HepG2 (cell line): Measurements from ENCODE around the gene ARL15. TPM values are rescaled to one million over a fixed set of nuclear protein-coding genes. Genes with fewer than 3 reads are reported as not detected.

ENCODE experiments used
- ATAC-seq: fragments of 200-7000 bp; cut with Tn5 transposase; 3 replicates; pipeline ENCODE4 v1.9.1; 2020; ENCODE audit warnings: mild to moderate bottlenecking, moderate library complexity
- BruUV-seq: library from RNA; stranded (reverse); fragments of 400-500 nt; replicated peaks from 2 replicates; lab custom pipeline; 2021; lab: Mats Ljungman, UMichigan
- CTCF ChIA-PET: fragments of 300-600 bp; formaldehyde crosslinking; extraction: SDS; loops from one replicate; lab custom pipeline; 2021; ENCODE audit warnings: low total read pairs, inconsistent platforms, low intra/inter-chr PET ratio; lab: Yijun Ruan, JAX
- POLR2A ChIA-PET: fragments of 350-600 bp; sonication (Branson Sonifier 250); formaldehyde crosslinking; loops from one replicate; lab custom pipeline; 2020; ENCODE audit warnings: antibody characterized with exemption, inconsistent platforms; lab: Yijun Ruan, JAX
- DNase-seq: peaks from one replicate; pipeline ENCODE4 v3.0.0-alpha.2; 2015; ENCODE audit warnings: low spot score
- FAIRE-seq: peaks from 3 replicates; lab custom pipeline; 2011; peaks lifted over from hg19 to GRCh38; lab: Jason Lieb, UNC
- H2AFZ ChIP-seq: one replicate; pipeline ENCODE4 v1.6.1; 2011; ENCODE audit warnings: low read length, inconsistent platforms
- H3K27ac ChIP-seq: fragments of 300-600 bp; 3 replicates; pipeline ENCODE4 v1.8.0; 2011; ENCODE audit warnings: mixed run types, mild to moderate bottlenecking, mixed read lengths, low read length, inconsistent platforms; ENCODE audit not compliant: insufficient read depth; ENCODE audit errors: extremely low read length
- H3K27me3 ChIP-seq, 2 experiments: fragments of 200-600 bp in 1 of 2; 2 replicates in 1 of 2; 3 replicates in 1 of 2; pipeline versions ENCODE4 v1.6.0 to v1.8.0; 2011; ENCODE audit warnings: low read length in 2 of 2, mild to moderate bottlenecking in 2 of 2, moderate library complexity in 2 of 2, inconsistent platforms in 1 of 2; ENCODE audit not compliant: insufficient read depth in 2 of 2, control insufficient read depth in 1 of 2
- H3K36me3 ChIP-seq, 2 experiments: fragments of 200-600 bp in 1 of 2; replicated peaks in 1 of 2; 2 replicates in 1 of 2; 3 replicates in 1 of 2; pipeline versions ENCODE4 v1.5.1 to v1.8.0; 2011; ENCODE audit warnings: low read length in 2 of 2, inconsistent platforms in 1 of 2; ENCODE audit not compliant: insufficient read depth in 2 of 2, control insufficient read depth in 1 of 2
- H3K4me1 ChIP-seq: 2 replicates; pipeline ENCODE4 v1.5.1; 2012; ENCODE audit warnings: low read length, inconsistent platforms; ENCODE audit not compliant: insufficient read depth
- H3K4me2 ChIP-seq: 2 replicates; pipeline ENCODE4 v1.6.0; 2011; ENCODE audit warnings: low read depth, low read length, inconsistent platforms
- H3K4me3 ChIP-seq, 3 experiments: fragments of 200-600 bp in 1 of 3; sonication (generic), shearing (Covaris generic) in 1 of 3; replicated peaks in 1 of 3; 2 replicates each; pipeline ENCODE4 v1.5.1; 2011 to 2016; ENCODE audit warnings: low read length in 3 of 3, inconsistent platforms in 2 of 3, low read depth in 2 of 3, mild to moderate bottlenecking in 2 of 3, control low read depth in 1 of 3, mixed read lengths in 1 of 3; ENCODE audit not compliant: insufficient read depth in 1 of 3
- H3K79me2 ChIP-seq: one replicate; pipeline ENCODE4 v1.6.1; 2011; ENCODE audit warnings: low read length, inconsistent platforms; ENCODE audit not compliant: insufficient read depth
- H3K9ac ChIP-seq: 2 replicates; pipeline ENCODE4 v1.6.0; 2011; ENCODE audit warnings: mild to moderate bottlenecking, low read depth, low read length, inconsistent platforms; ENCODE audit not compliant: insufficient read depth
- H3K9me3 ChIP-seq: 2 replicates; pipeline ENCODE4 v1.5.1; 2012; ENCODE audit warnings: mild to moderate bottlenecking, low read length
- H4K20me1 ChIP-seq: 2 replicates; pipeline ENCODE4 v1.6.0; 2011; ENCODE audit warnings: inconsistent platforms, mild to moderate bottlenecking, low read length, moderate library complexity; ENCODE audit not compliant: insufficient read depth
- ATF7 ChIP-seq, 2 experiments: fragments of 450-650 bp in 1 of 2; sonication (generic) in 1 of 2; formaldehyde crosslinking in 1 of 2; IDR thresholded peaks; 2 replicates each; pipeline versions ENCODE4 v1.4.0 to v1.6.1; 2016 to 2020; ENCODE audit warnings: antibody characterized with exemption in 1 of 2, mild to moderate bottlenecking in 1 of 2, missing genetic modification reagents in 1 of 2
- EP300 ChIP-seq, 3 experiments: sonication (generic) in 1 of 3; formaldehyde crosslinking in 1 of 3; IDR thresholded peaks; 2 replicates each; pipeline versions ENCODE4 v1.5.1 to v1.6.1; 2011 to 2020; ENCODE audit warnings: low read depth in 2 of 3, low read length in 2 of 3, borderline replicate concordance in 1 of 3, improper control_type of control experiment in 1 of 3, mild to moderate bottlenecking in 1 of 3, missing genetic modification reagents in 1 of 3, moderate library complexity in 1 of 3
- ETV6 ChIP-seq: sonication (generic); formaldehyde crosslinking; conservative IDR thresholded peaks from 2 replicates; pipeline ENCODE4 v1.4.0; 2020; ENCODE audit warnings: missing genetic modification reagents
- ISX ChIP-seq: sonication (generic); formaldehyde crosslinking; conservative IDR thresholded peaks from 2 replicates; pipeline ENCODE4 v1.5.0; 2020; ENCODE audit warnings: missing genetic modification reagents
- PAF1 ChIP-seq: IDR thresholded peaks from 2 replicates; pipeline ENCODE4 v1.6.1; 2016; ENCODE audit warnings: missing genetic modification reagents, missing compliant biosample characterization
- PPARG ChIP-seq: conservative IDR thresholded peaks from 2 replicates; pipeline ENCODE4 v1.6.1; 2016; ENCODE audit warnings: missing biosample characterization, missing genetic modification reagents
- TAF1 ChIP-seq: sonication (generic); formaldehyde crosslinking; IDR thresholded peaks from 2 replicates; pipeline ENCODE4 v1.4.0; 2020; ENCODE audit warnings: missing genetic modification reagents
- TFE3 ChIP-seq: IDR thresholded peaks from 2 replicates; pipeline ENCODE4 v1.6.1; 2016
- ZNF569 ChIP-seq: sonication (generic); formaldehyde crosslinking; IDR thresholded peaks from 2 replicates; pipeline ENCODE4 v1.5.0; 2020; ENCODE audit warnings: mild to moderate bottlenecking, missing genetic modification reagents, moderate library complexity, borderline replicate concordance
- ZNF709 ChIP-seq: sonication (generic); formaldehyde crosslinking; IDR thresholded peaks from 2 replicates; pipeline ENCODE4 v1.5.0; 2020; ENCODE audit warnings: mild to moderate bottlenecking, missing genetic modification reagents
- WGBS: methylation state at CpG from one replicate; pipeline ENCODE4 v1.1.6; 2017; ENCODE audit warnings: low lambda C conversion rate; 5-methylcytosine and 5-hydroxymethylcytosine counted together
- in situ Hi-C: cut with HindIII; loops from 2 replicates; pipeline ENCODE4 v1.10.0; 2017; ENCODE audit warnings: low pct_unique_long_range_greater_than_20kb; ENCODE audit not compliant: extremely low pct_ligation_motif_present
- intact Hi-C: fragments of 100-400 bp; cut with micrococcal nuclease; formaldehyde crosslinking; loops from one replicate; pipeline ENCODE4 v1.10.0; 2022; ENCODE audit not compliant: unreplicated experiment
- polyA plus RNA-seq, 8 experiments: library from polyadenylated mRNA; depleted of rRNA in 3 of 8; stranded (reverse) in 7 of 8; unstranded in 1 of 8; fragments of >200 nt; fragmentation: Illumina TruSeq in 4 of 8; extraction: Trizol in 4 of 8; gene quantifications; 2 replicates each; pipeline versions ENCODE4 v1.2.1 to v1.2.3, GENCODE V29; 2011 to 2016; ENCODE audit warnings: low read depth in 4 of 8, missing spikeins in 1 of 8, mixed read lengths in 1 of 8; ENCODE audit not compliant: insufficient read depth in 1 of 8
- total RNA-seq, 5 experiments: library from RNA; depleted of rRNA; stranded (reverse); fragments of >200 nt; fragmentation: Illumina TruSeq; extraction: Trizol; gene quantifications; 2 replicates each; pipeline ENCODE4 v1.2.3, GENCODE V29; 2016; ENCODE audit warnings: low read depth in 1 of 5

ARL15 gene
- total and polyA plus RNA-seq, 2 of the 13 experiments (the other 11 are each of a cell fraction or from before 2014, with no cell fraction given): 2.5 to 7.7 TPM

GRCh38 chr5:53908757-53909156 is 401.6 kb downstream of the ARL15 start (continued):
- TF ChIP-seq PAF1: no peak

- Histone ChIP-seq H3K4me1 (no peaks in the 10 kb centered on the region), H3K9ac (no peak overlapping the region), H4K20me1 (no peaks in the 10 kb centered on the region), H3K4me3 (no peak overlapping the region), H3K4me2 (no peak overlapping the region), H3K79me2 (no peaks in the 10 kb centered on the region), H2AFZ (no peak overlapping the region), H3K36me3 (no peaks in the 10 kb centered on the region), H3K27me3 (no peaks in the 10 kb centered on the region; a peak in 1 of 5 replicates), H3K27ac (no peak overlapping the region), H3K9me3 (no peaks in the 10 kb centered on the region)
- DNase-seq: no peak
- 63% methylated on average over 3 of the region's 3 CpGs for WGBS
- no peak for FAIRE-seq
- no peak for ATAC-seq
- POLR2A ChIA-PET: no interaction called here
- TF ChIP-seq ATF7 (IDR thresholded peaks at IDR 0.05) (peak; percentile 58), ATF7 (CRISPR knock-in tag; IDR thresholded peaks at IDR 0.05) (no peak), TFE3 (CRISPR knock-in tag) (no peak)
- in situ Hi-C loops (no loop called here), intact Hi-C loops (no loop called here)
- CTCF ChIA-PET: no interaction called here
- BruUV-seq: no TSS peak
Observed at GRCh38 chr5:53907827-53908226, 402.5 kb downstream of the ARL15 start.

- intact Hi-C loops (no loop called here), in situ Hi-C loops (no loop called here)
- Histone ChIP-seq H3K4me2 (no peak overlapping the region), H3K36me3 (no peaks in the 10 kb centered on the region), H3K9ac (no peak overlapping the region), H3K79me2 (no peaks in the 10 kb centered on the region), H3K4me1 (no peaks in the 10 kb centered on the region), H3K27me3 (no peaks in the 10 kb centered on the region; a peak in 1 of 5 replicates), H2AFZ (no peak overlapping the region), H4K20me1 (no peaks in the 10 kb centered on the region), H3K4me3 (no peak overlapping the region), H3K9me3 (no peaks in the 10 kb centered on the region), H3K27ac (no peak overlapping the region)
- ChIA-PET CTCF (no interaction called here), POLR2A (no interaction called here)
- no peak for FAIRE-seq
- DNase-seq: no peak
- no TSS peak for BruUV-seq
- no peak for ATAC-seq
- no peak for TF ChIP-seq ZNF709 (CRISPR knock-in tag)
- TF ChIP-seq EP300 (IDR thresholded peaks at IDR 0.05; ENCODE audit: low read depth in 2 of 2, low read length in 2 of 2): no peak
- no peak for TF ChIP-seq EP300 (CRISPR knock-in tag; IDR thresholded peaks at IDR 0.05; ENCODE audit: borderline replicate concordance)
- TF ChIP-seq ZNF569 (CRISPR knock-in tag): no peak
- no peak for TF ChIP-seq ETV6 (CRISPR knock-in tag)
- TF ChIP-seq TAF1 (CRISPR knock-in tag): no peak
- TF ChIP-seq ISX (CRISPR knock-in tag): no peak
- no peak for TF ChIP-seq PPARG (CRISPR knock-in tag)
- 95% methylated on average over 1 of the region's 1 CpG for WGBS
Observed at GRCh38 chr5:53906736-53907135, 403.6 kb downstream of the ARL15 start.
